HG03196 (cell line): Measurements from ENCODE around the gene OOSP1.
"Not testable (repeated sequence)": the region's sequence is repeated elsewhere in the genome, so short reads cannot be mapped to it uniquely, and the experiment has no call there.

Source experiments
- ATAC-seq: cut with Tn5 transposase; IDR thresholded peaks from one replicate; pipeline ENCODE4 v1.9.1; 2021; ENCODE audit not compliant: unreplicated experiment

Gene OOSP1

DNA sequence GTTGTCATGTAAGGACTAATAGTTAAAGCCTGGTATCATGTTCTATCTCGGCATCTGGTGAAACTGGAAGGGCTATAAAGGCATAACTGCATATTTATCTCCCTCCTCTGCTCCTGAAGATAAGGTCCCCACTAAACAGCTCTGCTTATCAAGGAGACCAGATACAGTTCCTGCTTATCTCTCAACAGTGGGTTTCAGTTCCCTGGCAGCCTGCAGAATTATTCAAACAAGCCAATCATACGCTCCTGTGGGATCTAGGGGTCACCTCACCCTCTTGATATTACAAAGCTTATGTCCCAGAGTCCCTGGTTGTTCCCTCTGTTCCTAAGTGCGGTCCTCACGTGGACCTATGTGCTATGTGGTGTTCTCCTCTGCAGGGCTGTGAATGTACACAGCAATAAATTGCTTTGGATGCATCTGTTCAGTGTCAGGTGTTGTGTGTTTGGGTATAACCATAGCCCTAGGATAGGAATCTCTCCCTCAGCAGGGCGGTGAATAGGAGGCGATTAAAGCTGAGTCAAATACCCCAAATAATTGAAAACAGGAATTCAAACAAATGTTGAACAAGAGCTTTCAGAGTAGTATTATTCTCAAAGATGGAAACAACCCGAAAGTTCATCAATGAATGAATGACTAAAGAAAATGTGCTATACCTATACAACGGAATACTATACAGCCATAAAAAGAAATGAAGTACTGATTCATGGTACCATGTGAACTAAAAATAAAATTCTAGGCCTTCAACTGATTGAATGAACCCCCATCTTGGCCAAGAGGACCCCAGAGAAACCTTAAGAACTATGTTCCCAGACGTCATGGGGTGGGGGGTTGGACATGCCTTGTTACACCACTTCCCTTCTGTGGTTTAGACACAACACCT lies 22.5 kb downstream of the OOSP1 start:
- no peak for ATAC-seq

DNA sequence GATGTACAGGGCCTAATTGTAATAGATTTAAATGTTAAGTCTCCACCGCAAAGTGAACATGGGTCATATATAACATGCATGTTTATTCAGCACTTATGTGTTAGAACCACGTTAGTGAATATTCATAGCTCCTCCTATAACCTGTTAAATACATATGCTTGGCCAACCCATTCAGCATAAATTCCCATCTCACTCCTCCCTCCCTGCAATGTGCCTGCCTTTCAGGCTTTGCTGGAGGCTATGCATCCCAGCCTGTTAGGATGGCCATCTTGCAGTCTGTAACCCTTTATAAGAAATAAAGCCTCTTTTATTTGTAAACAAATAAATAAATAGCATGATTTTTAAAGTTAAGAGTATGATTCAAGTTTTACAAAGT lies 23.9 kb downstream of the OOSP1 start:
- ATAC-seq, result no peak

GRCh38 chr11:59963733-59964132 lies 25.5 kb downstream of the OOSP1 start, which contains the start of gene OOSP4A:
Gene OOSP4A (plus strand): TSS chr11:59964033. CDS start chr11:59964033, 0 bp downstream.
- ATAC-seq, result no peak

GRCh38 chr11:59965424-59965823 lies 27.2 kb downstream of the OOSP1 start:
- ATAC-seq, result no peak

GRCh38 chr11:59966201-59966600 lies 28.0 kb downstream of the OOSP1 start:
- no peak for ATAC-seq

DNA sequence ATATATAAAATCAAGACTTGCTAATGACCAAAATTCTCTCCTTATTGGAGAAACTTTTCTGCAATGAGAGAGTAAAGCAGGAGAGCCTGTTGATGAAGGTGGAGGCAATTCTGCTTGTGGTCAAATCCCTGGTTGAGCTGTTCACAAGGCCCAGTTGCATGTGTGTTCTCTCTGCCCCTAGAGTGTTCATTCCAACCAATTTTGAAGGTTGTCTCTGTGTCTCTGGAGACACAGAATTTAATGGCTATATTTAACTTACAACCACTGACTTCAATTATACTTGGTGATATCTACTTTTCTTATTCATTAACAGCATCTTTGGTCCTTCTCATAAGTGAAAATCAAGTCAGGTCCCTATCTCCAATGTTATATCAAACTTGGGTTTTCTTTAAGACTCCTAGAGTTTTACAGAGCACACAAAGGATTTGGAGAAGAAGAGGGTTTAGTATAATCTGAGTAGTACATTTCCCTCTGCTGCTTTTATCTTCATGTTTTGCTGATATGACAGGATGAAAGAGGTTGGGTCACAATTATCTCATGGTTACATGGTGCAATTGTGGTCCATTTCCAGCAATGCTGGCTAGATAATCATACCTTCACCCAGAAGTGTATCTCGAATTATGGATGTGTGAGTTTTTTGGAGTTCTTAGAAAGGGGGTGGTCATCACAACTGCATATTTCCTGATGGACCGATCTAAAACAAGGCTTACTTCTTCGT lies 29.6 kb downstream of the OOSP1 start:
- no peak for ATAC-seq

- ATAC-seq, result no peak
These were observed 30.2 kb downstream of the OOSP1 start for GRCh38 chr11:59968395-59968783.

GRCh38 chr11:59973097-59973496 lies 34.9 kb downstream of the OOSP1 start:
- ATAC-seq, result no peak

- no peak for ATAC-seq
These were observed 43.0 kb downstream of the OOSP1 start for GRCh38 chr11:59981106-59981770.

DNA sequence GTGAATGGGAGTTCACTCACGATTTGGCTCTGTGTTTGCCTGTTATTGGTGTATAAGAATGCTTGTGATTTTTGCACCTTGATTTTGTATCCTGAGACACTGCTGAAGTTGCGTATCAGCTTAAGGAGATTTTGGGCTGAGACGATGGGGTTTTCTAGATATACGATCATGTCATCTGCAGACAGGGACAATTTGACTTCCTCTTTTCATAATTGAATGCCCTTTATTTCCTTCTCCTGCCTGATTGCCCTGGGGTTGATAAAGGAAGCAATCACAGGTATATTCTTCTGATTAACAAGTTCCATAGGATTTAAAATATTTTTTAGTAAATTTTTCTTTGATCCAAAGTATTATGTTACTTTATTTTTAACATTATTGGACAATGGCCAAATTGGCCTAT lies 43.8 kb downstream of the OOSP1 start:
- not testable (repeated sequence) for ATAC-seq

DNA sequence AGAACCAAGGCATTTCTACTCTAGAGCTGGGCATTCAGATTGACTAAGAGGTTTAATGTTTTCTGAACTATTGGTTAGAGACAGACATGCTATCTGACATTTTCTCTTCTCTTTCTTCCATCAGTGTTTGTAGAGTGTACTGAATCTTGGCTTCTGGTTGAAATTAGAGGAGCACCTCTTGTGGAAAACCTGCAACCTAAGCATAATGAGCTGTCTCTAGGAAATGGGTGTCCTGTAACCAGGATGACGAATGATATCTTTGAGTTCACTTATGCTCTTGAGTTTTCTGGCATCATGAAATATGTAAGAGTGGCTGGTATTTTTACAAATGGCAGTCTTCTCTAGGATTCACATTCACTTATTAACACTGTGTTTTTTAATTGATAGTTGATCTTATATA lies 45.0 kb downstream of the OOSP1 start:
- ATAC-seq, result no peak

- ATAC-seq, result no peak
These were observed 46.1 kb downstream of the OOSP1 start for GRCh38 chr11:59984368-59984767.

GRCh38 chr11:59990421-59990820 lies 52.2 kb downstream of the OOSP1 start:
- no peak for ATAC-seq

DNA sequence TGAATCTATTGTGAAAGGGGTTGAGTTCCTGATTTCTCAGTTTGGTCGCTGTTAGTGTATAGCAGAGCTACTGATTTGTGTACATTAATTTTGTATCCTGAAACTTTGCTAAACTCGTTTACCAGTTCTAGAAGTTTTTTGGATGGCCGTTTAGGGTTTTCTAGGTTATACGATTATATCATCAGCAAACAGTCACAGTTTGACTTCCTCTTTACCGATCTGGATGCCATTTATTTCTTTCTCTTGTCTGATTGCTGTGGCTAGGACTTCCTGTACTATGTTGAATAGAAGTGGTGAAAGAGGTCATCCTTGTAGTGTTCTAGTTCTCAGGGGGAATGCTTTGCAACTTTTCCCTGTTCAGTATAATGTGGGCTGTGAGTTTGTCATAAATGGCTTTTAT lies 54.2 kb downstream of the OOSP1 start:
- no peak for ATAC-seq

DNA sequence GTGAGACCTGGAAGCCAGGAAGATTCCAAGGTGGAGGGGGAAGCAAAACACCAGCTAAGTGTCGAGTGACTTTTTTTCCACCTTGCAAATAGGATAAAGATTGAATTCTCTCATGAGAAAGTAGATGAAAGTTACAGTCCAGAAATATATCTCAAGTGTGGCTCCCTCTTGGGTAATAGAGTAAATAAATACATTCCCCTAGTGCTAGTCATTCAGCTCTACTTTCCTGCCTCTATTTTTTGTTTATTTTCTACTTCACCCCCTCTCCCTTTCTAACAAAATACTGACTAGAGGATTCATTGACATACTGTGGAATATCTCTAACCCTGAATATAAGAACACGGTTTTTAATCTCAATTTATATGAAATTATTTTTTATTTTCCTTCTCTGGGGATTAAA lies 59.6 kb downstream of the OOSP1 start:
- no peak for ATAC-seq

- no peak for ATAC-seq
These were observed 61.5 kb downstream of the OOSP1 start for GRCh38 chr11:59999691-60000090.

DNA sequence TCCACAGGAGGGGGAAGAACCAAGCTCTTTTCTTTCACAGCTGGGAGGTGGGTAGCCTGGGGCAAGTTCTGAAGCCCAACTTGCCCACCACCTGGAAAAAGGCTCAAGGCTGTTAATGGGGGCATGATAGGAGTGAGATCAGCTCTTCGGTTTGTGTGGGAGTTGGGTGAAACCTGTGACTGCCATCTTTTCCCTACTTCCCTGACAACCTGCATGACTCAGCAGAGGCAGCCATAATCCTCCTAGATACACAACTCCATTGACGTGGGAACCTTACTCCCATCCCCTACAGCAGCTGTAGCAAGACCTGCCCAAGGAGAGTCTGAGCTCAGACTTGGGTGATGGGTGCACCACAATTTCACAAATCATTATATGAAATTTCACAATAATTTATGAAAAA lies 65.5 kb downstream of the OOSP1 start:
- no peak for ATAC-seq

- no peak for ATAC-seq
These were observed 67.1 kb downstream of the OOSP1 start for GRCh38 chr11:60005360-60005759.
